ENCODE measurements around the gene CACNB2.

DNA sequence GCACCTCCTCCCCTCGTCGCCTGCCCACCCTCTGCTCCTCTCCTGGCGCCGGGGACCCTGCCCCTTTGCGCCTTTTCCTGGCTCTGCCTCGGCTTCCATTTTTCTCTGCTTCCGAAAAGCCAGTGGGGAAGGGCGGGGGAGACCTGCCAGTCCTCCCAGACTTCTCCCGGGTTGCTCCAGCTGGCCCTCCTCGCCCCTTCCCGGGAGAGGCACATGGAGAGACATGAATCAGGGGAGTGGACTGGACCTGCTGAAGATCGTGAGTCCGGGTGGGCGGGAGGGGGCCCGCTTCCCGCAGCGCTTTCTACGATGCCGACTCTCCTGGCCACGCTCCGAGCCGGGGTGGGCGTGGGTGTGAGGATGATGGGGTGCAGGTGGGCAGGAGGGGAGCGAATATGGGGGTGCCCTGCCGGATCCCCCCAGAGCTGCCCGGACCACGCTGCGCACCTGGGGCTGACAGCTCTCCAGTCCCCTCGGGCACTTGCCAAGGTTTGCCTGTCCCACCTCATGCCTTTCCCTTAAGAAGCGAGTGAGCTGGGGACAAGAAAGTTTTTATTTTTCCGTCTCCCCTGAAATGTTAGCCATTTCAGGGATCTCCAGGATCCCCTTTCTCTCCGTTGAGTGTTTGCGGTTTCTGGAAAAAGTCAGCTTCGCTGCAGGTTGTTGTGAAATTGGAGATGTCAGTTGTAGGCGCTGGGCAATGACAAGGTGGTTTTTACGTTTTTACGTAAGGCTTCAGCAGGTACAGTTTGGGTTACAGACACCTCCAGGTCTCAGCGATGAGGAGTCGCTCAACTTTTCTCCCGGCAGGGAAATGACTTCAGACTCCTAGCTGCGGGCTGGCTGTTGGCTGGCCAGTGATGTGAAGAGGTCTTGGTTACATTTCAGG lies 977 bp downstream of the CACNB2 start:
- no peak for TF ChIP-seq CTCF (IDR thresholded peaks at IDR 0.05; ENCODE audit: low read depth, low read length, poor library complexity, severe bottlenecking)
- TF ChIP-seq EZH2phosphoT487 (IDR thresholded peaks at IDR 0.05; ENCODE audit: borderline replicate concordance, low read length): no peak

All from DOHH2 (cell line).